Lung microvascular endothelial cell (primary cell): ENCODE measurements around the gene WNT7A. TPM values are rescaled to one million over a fixed set of nuclear protein-coding genes. Genes with fewer than 3 reads are reported as not detected.
A peak's percentile ranks its signal among the peaks of the same experiment; 100 is the strongest.

Experiments
- DNase-seq, 2 donors: peaks; one replicate each; pipeline versions ENCODE4 v3.0.0 to v3.0.0-alpha.2; 2010; ENCODE audit warnings: low read depth in 2 of 2
- total RNA-seq: library from RNA; depleted of rRNA; stranded (reverse); fragments of >200 nt; gene quantifications from 2 replicates; pipeline ENCODE4 v1.2.1, GENCODE V29; 2014

Gene WNT7A
- total RNA-seq, 1 donor from 2014 or later = not detected

GRCh38 chr3:13846716-13847570 is 32.9 kb downstream of the WNT7A start:
- DNase-seq = no peak

GRCh38 chr3:13846238-13846637 is 33.6 kb downstream of the WNT7A start:
- no peak for DNase-seq

GRCh38 chr3:13845806-13846205 is 34.1 kb downstream of the WNT7A start:
- no peak for DNase-seq

- no peak for DNase-seq
These were observed 35.0 kb downstream of the WNT7A start for GRCh38 chr3:13844911-13845310.

- DNase-seq = no peak
These were observed 35.6 kb downstream of the WNT7A start for GRCh38 chr3:13844286-13844685.

- no peak for DNase-seq
These were observed 36.5 kb downstream of the WNT7A start for GRCh38 chr3:13843351-13843750.

GRCh38 chr3:13842226-13842625 is 37.6 kb downstream of the WNT7A start:
- no peak for DNase-seq

- no peak for DNase-seq
These were observed 38.0 kb downstream of the WNT7A start for GRCh38 chr3:13841826-13842225.

GRCh38 chr3:13841141-13841540 is 38.7 kb downstream of the WNT7A start:
- DNase-seq = peak in 1 of 2 donors; percentile 15

GRCh38 chr3:13840456-13840855 is 39.4 kb downstream of the WNT7A start:
- peak in 1 of 2 donors; percentile 14 for DNase-seq

- DNase-seq = no peak
These were observed 40.0 kb downstream of the WNT7A start for GRCh38 chr3:13839726-13840340.

GRCh38 chr3:13839253-13839652 is 40.6 kb downstream of the WNT7A start:
- no peak for DNase-seq

GRCh38 chr3:13838421-13838820 is 41.5 kb downstream of the WNT7A start:
- DNase-seq = no peak

- no peak for DNase-seq
These were observed 42.1 kb downstream of the WNT7A start for GRCh38 chr3:13837751-13838150.

- no peak for DNase-seq
These were observed 42.9 kb downstream of the WNT7A start for GRCh38 chr3:13836658-13837587.

- no peak for DNase-seq
These were observed 44.6 kb downstream of the WNT7A start for GRCh38 chr3:13835246-13835645.

- no peak for DNase-seq
These were observed 45.4 kb downstream of the WNT7A start for GRCh38 chr3:13834258-13835035.

GRCh38 chr3:13833506-13834257 is 46.2 kb downstream of the WNT7A start:
- no peak for DNase-seq

GRCh38 chr3:13832130-13832529 is 47.7 kb downstream of the WNT7A start:
- no peak for DNase-seq

GRCh38 chr3:13831386-13831996 is 48.4 kb downstream of the WNT7A start:
- DNase-seq = no peak
